Uterus (tissue), 4 donors: ENCODE data around the gene OSTN. TPM values are rescaled to one million over a fixed set of nuclear protein-coding genes. Genes with fewer than 3 reads are reported as not detected.
"Not testable (repeated sequence)": the region's sequence is repeated elsewhere in the genome, so short reads cannot be mapped to it uniquely, and the experiment has no call there.

ENCODE experiments used
- DNase-seq, 2 donors: peaks; one replicate each; pipeline ENCODE4 v3.0.0-alpha.2; 2019 to 2020
- H3K27ac ChIP-seq, 2 donors: fragments of 200-600 bp; sonication (generic); 1 replicate in 1 of 2; 2 replicates in 1 of 2; pipeline ENCODE4 v1.5.1; 2016 to 2018
- H3K27me3 ChIP-seq, 2 donors: fragments of 200-600 bp; sonication (generic); one replicate each; pipeline ENCODE4 v1.5.1; 2018 to 2019; ENCODE audit warnings: control low read depth in 1 of 2
- H3K36me3 ChIP-seq, 2 donors: fragments of 200-600 bp; sonication (generic); one replicate each; pipeline ENCODE4 v1.5.1; 2019; ENCODE audit warnings: control low read depth in 1 of 2
- H3K4me1 ChIP-seq, 2 donors: fragments of 200-600 bp; sonication (generic); one replicate each; pipeline ENCODE4 v1.5.1; 2018 to 2019; ENCODE audit warnings: control low read depth in 1 of 2
- H3K4me3 ChIP-seq, 2 donors: fragments of 200-600 bp; sonication (generic); 1 replicate in 1 of 2; 2 replicates in 1 of 2; pipeline ENCODE4 v1.5.1; 2018 to 2019; ENCODE audit warnings: mild to moderate bottlenecking in 1 of 2
- H3K9me3 ChIP-seq, 2 donors: fragments of 200-600 bp; sonication (generic); one replicate each; pipeline ENCODE4 v1.5.1; 2019; ENCODE audit warnings: control low read depth in 1 of 2
- CTCF ChIP-seq, 4 experiments: fragments of 200-600 bp in 2 of 4; fragments of 450-650 bp in 2 of 4; sonication (generic) in 2 of 4; IDR thresholded peaks; one replicate each; pipeline ENCODE4 v1.5.1; 2016 to 2019; ENCODE audit warnings: antibody characterized with exemption in 4 of 4, mild to moderate bottlenecking in 2 of 4, moderate library complexity in 1 of 4
- POLR2A ChIP-seq, 2 donors: fragments of 450-650 bp; IDR thresholded peaks; one replicate each; pipeline ENCODE4 v1.6.1; 2016; ENCODE audit warnings: antibody characterized with exemption in 2 of 2, mild to moderate bottlenecking in 1 of 2, moderate library complexity in 1 of 2
- intact Hi-C: fragments of 100-400 bp; cut with DNase I; formaldehyde crosslinking; loops from one replicate; pipeline ENCODE4 v1.15.1; 2023; ENCODE audit warnings: low total_unique reads
- total RNA-seq, 4 donors: library from RNA; depleted of rRNA in 3 of 4; stranded (reverse); fragments of >200 nt in 3 of 4; gene quantifications; one replicate each; pipeline versions ENCODE4 v1.1.0 to v1.2.4, GENCODE V29; 2014 to 2023
- donor health status: DM: yes; HTN: yes; CAD: no.

OSTN gene
- total RNA-seq, 4 donors from 2014 or later, result 0.28 TPM; not detected in 3

GRCh38 chr3:191176038-191176785, 22.8 kb upstream of the OSTN start:
- H3K9me3 ChIP-seq, result no peaks in the 10 kb centered on the region
- H3K4me1 ChIP-seq, result no peaks in the 10 kb centered on the region
- no peak for TF ChIP-seq CTCF (IDR thresholded peaks at IDR 0.05)
- no peak for TF ChIP-seq POLR2A (IDR thresholded peaks at IDR 0.05)
- no peaks in the 10 kb centered on the region for H3K27me3 ChIP-seq
- intact Hi-C loops, result no loop called here
- DNase-seq, result no peak
- no peaks in the 10 kb centered on the region for H3K36me3 ChIP-seq
- H3K4me3 ChIP-seq, result no peak overlapping the region
- no peak overlapping the region for H3K27ac ChIP-seq

- H3K9me3 ChIP-seq, DNase-seq, H3K4me3 ChIP-seq, H3K36me3 ChIP-seq, H3K27me3 ChIP-seq, intact Hi-C loops, H3K27ac ChIP-seq, H3K4me1 ChIP-seq: not testable (repeated sequence)
Observed at GRCh38 chr3:191185382-191185781, 13.7 kb upstream of the OSTN start.

- intact Hi-C loops, DNase-seq, H3K9me3 ChIP-seq, H3K4me3 ChIP-seq, H3K4me1 ChIP-seq, H3K27ac ChIP-seq, H3K36me3 ChIP-seq, H3K27me3 ChIP-seq: not testable (repeated sequence)
Observed at GRCh38 chr3:191188246-191188645, 10.8 kb upstream of the OSTN start.

GRCh38 chr3:191192270-191192669, 6.8 kb upstream of the OSTN start:
- H3K4me3 ChIP-seq, H3K27me3 ChIP-seq, DNase-seq, intact Hi-C loops, H3K9me3 ChIP-seq, H3K36me3 ChIP-seq, H3K27ac ChIP-seq, H3K4me1 ChIP-seq: not testable (repeated sequence)

- no peak overlapping the region for H3K4me3 ChIP-seq
- DNase-seq, result no peak
- no peaks in the 10 kb centered on the region for H3K4me1 ChIP-seq
- H3K27ac ChIP-seq, result no peak overlapping the region
- intact Hi-C loops, result no loop called here
- H3K27me3 ChIP-seq, result no peaks in the 10 kb centered on the region
- TF ChIP-seq CTCF (IDR thresholded peaks at IDR 0.05) (no peak), POLR2A (IDR thresholded peaks at IDR 0.05) (no peak)
- no peaks in the 10 kb centered on the region for H3K9me3 ChIP-seq
- no peaks in the 10 kb centered on the region for H3K36me3 ChIP-seq
Observed at GRCh38 chr3:191192941-191193340, 6.1 kb upstream of the OSTN start.

- intact Hi-C loops, result no loop called here
- H3K9me3 ChIP-seq, result no peaks in the 10 kb centered on the region
- DNase-seq, result no peak
- TF ChIP-seq POLR2A (IDR thresholded peaks at IDR 0.05) (no peak), CTCF (IDR thresholded peaks at IDR 0.05) (no peak)
- no peaks in the 10 kb centered on the region for H3K36me3 ChIP-seq
- no peaks in the 10 kb centered on the region for H3K4me1 ChIP-seq
- H3K27ac ChIP-seq, result no peak overlapping the region
- no peaks in the 10 kb centered on the region for H3K27me3 ChIP-seq
- H3K4me3 ChIP-seq, result no peak overlapping the region
Observed at GRCh38 chr3:191197761-191198306, 1.2 kb upstream of the OSTN start.
